Immature natural killer cell (primary cell): Measurements from ENCODE around the gene CTDSP2. TPM values are rescaled to one million over a fixed set of nuclear protein-coding genes. Genes with fewer than 3 reads are reported as not detected.

Source experiments
- DNase-seq, 3 donors: peaks; one replicate each; pipeline ENCODE4 v3.0.0; 2022; ENCODE audit warnings: mixed read lengths in 1 of 3
- H3K27ac Mint-ChIP-seq, 6 donors: one replicate each; pipeline ENCODE4 v1.8.0; 2020; ENCODE audit warnings: mixed read lengths in 6 of 6, mild to moderate bottlenecking in 5 of 6, inconsistent platforms in 4 of 6, moderate library complexity in 3 of 6
- H3K27me3 Mint-ChIP-seq, 3 donors: one replicate each; pipeline ENCODE4 v1.8.0; 2020 to 2021; ENCODE audit warnings: low read depth in 3 of 3, mild to moderate bottlenecking in 3 of 3, mixed read lengths in 3 of 3, moderate library complexity in 3 of 3, inconsistent platforms in 1 of 3
- H3K36me3 Mint-ChIP-seq, 3 donors: one replicate each; pipeline ENCODE4 v1.8.0; 2020; ENCODE audit warnings: mixed read lengths in 3 of 3, inconsistent platforms in 2 of 3, mild to moderate bottlenecking in 2 of 3
- H3K4me1 Mint-ChIP-seq, 2 donors: one replicate each; pipeline ENCODE4 v1.8.0; 2020; ENCODE audit warnings: inconsistent platforms in 2 of 2, mild to moderate bottlenecking in 2 of 2, mixed read lengths in 2 of 2, moderate library complexity in 1 of 2
- H3K4me3 Mint-ChIP-seq, 5 donors: one replicate each; pipeline ENCODE4 v1.8.0; 2020; ENCODE audit warnings: mild to moderate bottlenecking in 5 of 5, mixed read lengths in 5 of 5, inconsistent platforms in 3 of 5, moderate library complexity in 3 of 5
- H3K9me3 Mint-ChIP-seq, 6 donors: one replicate each; pipeline ENCODE4 v1.8.0; 2020; ENCODE audit warnings: mild to moderate bottlenecking in 6 of 6, mixed read lengths in 6 of 6, inconsistent platforms in 4 of 6, moderate library complexity in 3 of 6
- polyA plus RNA-seq, 3 donors: library from polyadenylated mRNA; unstranded; fragments of 300-500 nt; fragmentation: Illumina TruSeq; gene quantifications; one replicate each; pipeline ENCODE4 v1.2.3, GENCODE V29; 2021

Gene CTDSP2, protein sequence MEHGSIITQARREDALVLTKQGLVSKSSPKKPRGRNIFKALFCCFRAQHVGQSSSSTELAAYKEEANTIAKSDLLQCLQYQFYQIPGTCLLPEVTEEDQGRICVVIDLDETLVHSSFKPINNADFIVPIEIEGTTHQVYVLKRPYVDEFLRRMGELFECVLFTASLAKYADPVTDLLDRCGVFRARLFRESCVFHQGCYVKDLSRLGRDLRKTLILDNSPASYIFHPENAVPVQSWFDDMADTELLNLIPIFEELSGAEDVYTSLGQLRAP
- polyA plus RNA-seq = 10 to 100 TPM; 30.6 to 51.8 (median 36.5) TPM

DNA sequence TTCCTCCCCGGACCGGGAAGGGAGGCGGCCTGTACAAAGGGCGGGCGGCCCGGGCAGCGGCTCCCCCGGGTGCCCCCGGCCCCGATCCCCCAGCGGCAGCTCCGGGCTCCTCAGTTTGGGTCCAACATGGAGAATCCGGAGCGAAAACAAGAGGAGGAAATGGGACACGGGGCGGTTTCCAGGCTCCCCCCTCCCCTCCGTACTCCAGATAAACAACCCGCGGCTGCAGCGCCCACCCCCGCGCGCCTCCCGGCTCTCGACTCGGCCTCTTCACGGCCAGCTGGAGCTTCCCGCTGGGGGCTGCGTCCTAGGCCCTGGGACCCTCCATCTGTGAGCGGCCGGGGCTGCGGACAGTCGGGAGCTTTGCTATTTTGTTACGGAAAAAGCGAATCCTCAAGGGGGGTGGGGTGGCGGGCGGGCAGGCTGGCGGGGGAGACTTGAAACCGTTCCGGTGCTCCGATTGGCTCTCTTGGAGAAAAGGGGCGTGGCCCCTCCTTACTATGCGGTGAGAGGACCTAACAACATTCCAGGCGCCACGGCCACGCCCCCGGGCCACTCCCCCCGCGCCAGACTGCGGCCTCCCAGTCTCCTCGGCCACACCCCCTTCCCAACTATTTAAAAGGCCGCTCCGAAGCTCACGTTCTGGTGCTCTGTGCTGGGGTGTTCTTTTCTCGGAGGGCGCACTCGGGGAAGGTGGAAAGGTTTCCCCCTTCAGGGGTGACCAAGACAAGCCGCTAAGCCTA lies at the start of gene CTDSP2:
CTDSP2 (minus strand) TSS at position 153 of the 743 bp plus-strand sequence. CDS start 294 bp downstream, outside the sequence.
- Mint-ChIP-seq H3K27me3 (peaks cover 5 to 20% (median 16%) of the 10 kb centered on the region in 3 donors), H3K27ac (peak within 1 kb of the TSS; percentile 75 to 87 (median 82)), H3K36me3 (no peaks in the 10 kb centered on the region), H3K4me1 (peaks cover 38 to 43% of the 10 kb centered on the region in 2 donors), H3K9me3 (no peaks in the 10 kb centered on the region), H3K4me3 (peak within 1 kb of the TSS; percentile 83 to 89 (median 88))
- peak; percentile 74 to 78 (median 78) for DNase-seq

DNA sequence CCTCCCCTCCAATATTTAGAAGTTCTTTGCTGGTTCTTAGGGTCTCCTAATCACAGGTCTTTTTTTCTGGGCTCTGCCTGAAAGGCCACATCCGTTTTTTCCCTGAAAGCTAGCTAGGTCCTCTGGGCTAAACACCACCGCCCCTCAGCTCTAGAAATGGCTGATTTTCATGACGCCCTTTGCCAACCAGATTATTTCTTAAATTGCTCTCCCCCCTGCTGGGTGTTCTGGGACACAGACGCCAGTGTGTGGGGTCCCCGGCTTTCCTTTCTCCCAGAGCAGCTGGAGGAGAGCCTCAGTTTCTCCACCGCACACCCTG lies 49.5 kb upstream of the CTDSP2 start:
- DNase-seq = no peak
- peak overlapping the region in 3 of 5 donors; percentile 48 to 55 (median 49) for H3K4me3 Mint-ChIP-seq
- peaks cover 4 to 5% (median 5%) of the 10 kb centered on the region in 3 donors for H3K27me3 Mint-ChIP-seq
- H3K27ac Mint-ChIP-seq = peak overlapping the region in 1 of 6 donors; percentile 61
- H3K9me3 Mint-ChIP-seq = no peaks in the 10 kb centered on the region
- H3K4me1 Mint-ChIP-seq = peaks cover 35 to 38% of the 10 kb centered on the region in 2 donors
- no peaks in the 10 kb centered on the region for H3K36me3 Mint-ChIP-seq

DNA sequence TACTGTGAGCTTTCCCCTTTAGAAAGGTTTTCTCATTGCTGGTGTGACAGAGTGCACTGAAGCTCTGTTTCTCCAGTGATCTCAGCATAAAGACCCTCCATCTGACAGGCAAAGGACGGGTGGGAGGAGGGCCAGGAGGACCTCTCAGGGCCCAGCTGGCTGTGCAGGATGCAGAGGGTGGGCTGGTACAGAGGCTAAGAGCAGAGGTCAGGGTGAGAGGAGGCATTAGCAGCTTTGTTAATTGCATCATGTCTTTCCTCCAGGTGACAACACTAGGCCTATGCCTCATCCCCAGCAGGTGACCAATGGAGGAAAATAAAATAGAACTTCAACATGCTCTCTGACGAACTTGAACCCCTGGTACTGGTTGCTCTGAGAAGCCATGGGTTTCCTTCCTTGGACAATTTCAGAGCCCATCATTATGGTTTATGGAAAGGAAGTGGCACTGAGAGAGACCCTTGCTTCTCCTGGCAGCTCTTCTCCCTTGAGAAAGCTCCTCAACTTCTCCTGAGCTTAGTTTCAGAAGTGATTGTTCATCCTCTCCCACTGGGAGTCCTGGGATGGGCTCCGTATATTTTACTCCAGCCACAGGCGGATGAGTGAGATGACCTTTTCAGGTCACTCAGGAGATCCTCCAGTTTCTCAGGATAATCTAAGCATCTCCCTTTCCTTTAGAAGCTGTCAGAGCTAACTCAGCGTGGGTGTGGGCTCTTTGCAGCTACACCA lies 49.0 kb upstream of the CTDSP2 start:
- H3K9me3 Mint-ChIP-seq = no peaks in the 10 kb centered on the region
- H3K4me3 Mint-ChIP-seq = peak overlapping the region in 3 of 5 donors; percentile 37 to 55 (median 48)
- peaks cover 35 to 38% of the 10 kb centered on the region in 2 donors for H3K4me1 Mint-ChIP-seq
- DNase-seq = no peak
- H3K27ac Mint-ChIP-seq = peak overlapping the region in 1 of 6 donors; percentile 61
- H3K27me3 Mint-ChIP-seq = peaks cover 4 to 8% (median 5%) of the 10 kb centered on the region in 3 donors
- no peaks in the 10 kb centered on the region for H3K36me3 Mint-ChIP-seq

- no peak for DNase-seq
- H3K36me3 Mint-ChIP-seq = no peaks in the 10 kb centered on the region
- no peaks in the 10 kb centered on the region for H3K9me3 Mint-ChIP-seq
- H3K4me3 Mint-ChIP-seq = no peak overlapping the region
- peaks cover 32 to 35% of the 10 kb centered on the region in 2 donors for H3K4me1 Mint-ChIP-seq
- no peak overlapping the region for H3K27ac Mint-ChIP-seq
- H3K27me3 Mint-ChIP-seq = peaks cover 4 to 8% (median 7%) of the 10 kb centered on the region in 3 donors
Measured at GRCh38 chr12:57894399-57895292, 48.1 kb upstream of the CTDSP2 start.

DNA sequence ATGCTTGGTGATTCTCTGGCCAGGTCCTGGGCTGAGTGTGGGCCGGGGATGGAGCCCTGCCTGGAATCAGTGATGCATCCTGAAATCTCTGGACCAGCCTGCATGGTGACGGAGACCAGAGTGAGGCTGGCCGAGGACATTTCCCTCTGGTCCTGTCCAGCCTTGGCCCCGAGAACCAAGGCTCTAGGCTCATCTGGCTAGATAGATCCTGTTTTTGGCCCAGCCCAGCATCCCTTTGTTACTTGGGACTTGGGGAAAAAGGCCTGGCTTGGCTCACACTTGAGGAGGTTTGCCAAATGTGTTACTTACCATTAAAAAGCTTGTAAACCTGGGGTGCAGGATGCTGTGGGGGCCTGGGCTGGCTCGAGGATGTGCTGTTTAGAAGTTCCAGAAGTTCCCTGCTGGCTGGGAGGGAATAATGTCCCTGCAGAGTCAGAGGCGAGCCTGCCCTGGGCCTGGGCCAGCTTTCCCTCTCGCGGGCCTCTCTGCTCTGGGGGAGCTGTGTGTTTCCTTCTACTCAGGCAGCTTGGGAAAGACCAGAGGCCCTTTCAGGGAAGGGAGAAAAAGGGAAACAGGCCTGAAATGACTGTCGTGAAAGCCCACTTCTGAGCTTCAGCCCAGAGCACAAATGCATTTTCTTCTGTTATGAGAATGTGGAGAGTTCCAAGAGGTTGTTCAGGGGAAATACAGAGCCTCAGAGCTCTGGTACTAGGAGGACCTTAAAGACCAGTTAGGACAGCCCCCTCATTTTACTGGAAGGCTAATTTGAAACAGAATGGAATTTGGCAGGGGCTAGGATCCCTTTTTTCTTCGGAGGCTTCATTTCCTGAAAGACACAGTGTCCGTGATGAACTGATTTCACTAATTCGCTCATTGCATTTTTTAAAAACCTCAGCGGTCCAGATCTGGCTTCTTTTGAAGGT lies 47.2 kb upstream of the CTDSP2 start:
- peaks cover 23 to 25% of the 10 kb centered on the region in 2 donors for H3K4me1 Mint-ChIP-seq

GRCh38 chr12:57892232-57892972 lies 45.9 kb upstream of the CTDSP2 start:
- peaks cover 10 to 12% of the 10 kb centered on the region in 2 donors for H3K4me1 Mint-ChIP-seq
- peaks cover 4 to 8% (median 7%) of the 10 kb centered on the region in 3 donors for H3K27me3 Mint-ChIP-seq
- no peak overlapping the region for H3K27ac Mint-ChIP-seq
- no peak overlapping the region for H3K4me3 Mint-ChIP-seq
- DNase-seq = no peak
- no peaks in the 10 kb centered on the region for H3K36me3 Mint-ChIP-seq
- no peaks in the 10 kb centered on the region for H3K9me3 Mint-ChIP-seq

More for the DNA sequence above, 47.2 kb upstream of the CTDSP2 start:
- Mint-ChIP-seq H3K4me3 (no peak overlapping the region), H3K27ac (no peak overlapping the region), H3K36me3 (no peaks in the 10 kb centered on the region), H3K9me3 (no peaks in the 10 kb centered on the region), H3K27me3 (peaks cover 4 to 8% (median 7%) of the 10 kb centered on the region in 3 donors)
- DNase-seq = no peak

- no peaks in the 10 kb centered on the region for H3K9me3 Mint-ChIP-seq
- H3K27me3 Mint-ChIP-seq = peaks cover 4 to 9% (median 8%) of the 10 kb centered on the region in 3 donors
- H3K4me1 Mint-ChIP-seq = peaks cover 3 to 5% of the 10 kb centered on the region in 2 donors
- no peak overlapping the region for H3K4me3 Mint-ChIP-seq
- no peak for DNase-seq
- H3K36me3 Mint-ChIP-seq = no peaks in the 10 kb centered on the region
- H3K27ac Mint-ChIP-seq = no peak overlapping the region
Measured at GRCh38 chr12:57891542-57892228, 45.2 kb upstream of the CTDSP2 start.

- Mint-ChIP-seq H3K4me3 (no peak overlapping the region), H3K9me3 (no peaks in the 10 kb centered on the region), H3K36me3 (no peaks in the 10 kb centered on the region), H3K27ac (peak overlapping the region in 1 of 6 donors; percentile 18), H3K27me3 (peaks cover 0 to 9% (median 8%) of the 10 kb centered on the region in 3 donors), H3K4me1 (no peaks in the 10 kb centered on the region)
- no peak for DNase-seq
Measured at GRCh38 chr12:57890191-57891115, 43.9 kb upstream of the CTDSP2 start.

- Mint-ChIP-seq H3K4me3 (no peak overlapping the region), H3K27ac (no peak overlapping the region), H3K27me3 (peaks cover 0 to 6% (median 6%) of the 10 kb centered on the region in 3 donors), H3K36me3 (no peaks in the 10 kb centered on the region), H3K4me1 (no peaks in the 10 kb centered on the region), H3K9me3 (no peaks in the 10 kb centered on the region)
- DNase-seq = no peak
Measured at GRCh38 chr12:57889500-57889989, 43.0 kb upstream of the CTDSP2 start.

DNA sequence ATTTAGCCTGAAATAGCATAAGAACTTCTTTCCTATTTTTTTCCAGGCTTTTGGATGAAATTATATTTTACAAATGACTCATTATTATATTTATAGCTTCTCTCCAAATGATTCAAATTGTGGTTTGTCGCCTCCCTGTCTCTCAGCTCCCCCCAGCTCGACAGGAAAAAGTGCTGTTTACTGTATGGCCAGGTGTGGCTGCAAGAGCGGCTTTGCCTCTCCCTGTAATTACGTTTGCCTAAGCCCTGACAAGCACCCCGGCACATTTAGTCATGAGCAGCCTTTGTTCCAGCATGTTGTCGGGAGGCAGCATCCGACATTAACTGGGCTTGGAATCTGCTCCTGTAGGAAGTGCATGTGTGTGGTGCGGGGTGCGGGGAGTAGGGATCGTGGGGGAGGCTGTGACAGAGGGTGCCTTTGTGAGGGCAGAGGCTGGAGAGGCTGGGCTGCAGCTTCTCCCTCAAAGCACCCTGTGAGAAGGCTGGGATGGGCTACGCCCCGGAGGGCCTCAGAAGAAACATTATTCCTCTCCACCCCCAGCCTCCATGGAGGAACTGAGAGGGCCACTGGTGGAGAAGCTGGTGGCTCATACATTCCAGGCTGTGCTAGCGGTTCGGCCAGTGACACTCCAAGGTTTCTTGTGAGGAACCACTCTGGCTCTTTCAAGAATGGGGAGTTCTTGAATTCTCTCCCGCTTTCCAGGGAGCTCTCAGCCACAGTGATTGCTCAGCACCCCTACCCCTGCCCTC lies 42.1 kb upstream of the CTDSP2 start:
- Mint-ChIP-seq H3K36me3 (peaks cover 0 to 4% (median 0%) of the 10 kb centered on the region in 3 donors), H3K4me3 (no peak overlapping the region), H3K9me3 (peaks cover 0 to 4% (median 0%) of the 10 kb centered on the region in 6 donors), H3K27ac (no peak overlapping the region), H3K4me1 (no peaks in the 10 kb centered on the region), H3K27me3 (peaks cover 0 to 8% (median 6%) of the 10 kb centered on the region in 3 donors)
- no peak for DNase-seq
